ENCODE data around the gene GRM1. TPM values are rescaled to one million over a fixed set of nuclear protein-coding genes. Genes with fewer than 3 reads are reported as not detected.

GRM1 gene
- total RNA-seq, 1 donor from 2014 or later: not detected

DNA sequence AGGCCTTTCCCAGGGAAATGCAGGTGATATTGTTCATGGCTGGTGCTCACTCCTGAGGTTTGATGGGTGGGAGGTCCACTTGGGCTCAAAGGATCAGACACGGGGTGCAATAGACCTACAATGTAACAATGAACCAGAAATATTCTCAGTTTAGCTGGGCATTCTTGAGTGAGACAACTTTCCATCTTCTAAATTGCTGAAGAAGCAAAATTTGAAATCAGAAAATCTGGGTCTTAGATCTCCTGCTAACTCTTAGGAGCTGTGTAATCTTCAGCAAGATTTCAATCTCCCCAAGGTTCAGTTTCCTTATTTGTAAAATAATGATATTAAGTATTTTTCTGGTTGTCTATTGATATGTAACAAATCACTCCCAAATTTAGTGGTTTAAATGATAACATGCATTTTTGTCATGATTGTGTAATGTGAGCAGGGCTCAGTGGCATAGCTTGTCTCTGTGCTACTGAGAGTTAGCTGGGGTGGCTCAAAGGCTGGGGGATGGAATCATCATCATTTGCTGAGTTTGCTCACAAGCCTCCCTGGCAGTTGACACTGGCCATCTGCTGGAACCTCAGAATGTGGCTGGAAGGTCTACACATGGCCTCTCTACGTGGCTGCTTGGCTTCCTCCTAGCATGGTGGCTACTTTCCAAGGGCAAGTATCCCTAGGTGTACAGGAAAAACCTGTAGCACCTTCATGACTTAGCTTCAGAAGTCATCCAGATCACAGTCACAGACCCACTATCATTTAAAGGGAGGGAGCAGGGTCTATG lies 98.8 kb downstream of the GRM1 start:
- H3K9me3 Mint-ChIP-seq (ENCODE audit: unreplicated experiment): no peaks in the 10 kb centered on the region
- TF ChIP-seq, protein P1, sequence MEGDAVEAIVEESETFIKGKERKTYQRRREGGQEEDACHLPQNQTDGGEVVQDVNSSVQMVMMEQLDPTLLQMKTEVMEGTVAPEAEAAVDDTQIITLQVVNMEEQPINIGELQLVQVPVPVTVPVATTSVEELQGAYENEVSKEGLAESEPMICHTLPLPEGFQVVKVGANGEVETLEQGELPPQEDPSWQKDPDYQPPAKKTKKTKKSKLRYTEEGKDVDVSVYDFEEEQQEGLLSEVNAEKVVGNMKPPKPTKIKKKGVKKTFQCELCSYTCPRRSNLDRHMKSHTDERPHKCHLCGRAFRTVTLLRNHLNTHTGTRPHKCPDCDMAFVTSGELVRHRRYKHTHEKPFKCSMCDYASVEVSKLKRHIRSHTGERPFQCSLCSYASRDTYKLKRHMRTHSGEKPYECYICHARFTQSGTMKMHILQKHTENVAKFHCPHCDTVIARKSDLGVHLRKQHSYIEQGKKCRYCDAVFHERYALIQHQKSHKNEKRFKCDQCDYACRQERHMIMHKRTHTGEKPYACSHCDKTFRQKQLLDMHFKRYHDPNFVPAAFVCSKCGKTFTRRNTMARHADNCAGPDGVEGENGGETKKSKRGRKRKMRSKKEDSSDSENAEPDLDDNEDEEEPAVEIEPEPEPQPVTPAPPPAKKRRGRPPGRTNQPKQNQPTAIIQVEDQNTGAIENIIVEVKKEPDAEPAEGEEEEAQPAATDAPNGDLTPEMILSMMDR (IDR thresholded peaks at IDR 0.05): no peak
- no peak for DNase-seq (ENCODE audit: extremely low spot score, unreplicated experiment)
- no peak overlapping the region for H3K4me3 Mint-ChIP-seq (ENCODE audit: unreplicated experiment)
- no peaks in the 10 kb centered on the region for H3K36me3 Mint-ChIP-seq (ENCODE audit: unreplicated experiment)
- H3K27me3 Mint-ChIP-seq (ENCODE audit: unreplicated experiment): peaks cover 3% of the 10 kb centered on the region
- no peaks in the 10 kb centered on the region for H3K4me1 Mint-ChIP-seq (ENCODE audit: unreplicated experiment)
- H3K27ac Mint-ChIP-seq (ENCODE audit: unreplicated experiment): no peak overlapping the region

DNA sequence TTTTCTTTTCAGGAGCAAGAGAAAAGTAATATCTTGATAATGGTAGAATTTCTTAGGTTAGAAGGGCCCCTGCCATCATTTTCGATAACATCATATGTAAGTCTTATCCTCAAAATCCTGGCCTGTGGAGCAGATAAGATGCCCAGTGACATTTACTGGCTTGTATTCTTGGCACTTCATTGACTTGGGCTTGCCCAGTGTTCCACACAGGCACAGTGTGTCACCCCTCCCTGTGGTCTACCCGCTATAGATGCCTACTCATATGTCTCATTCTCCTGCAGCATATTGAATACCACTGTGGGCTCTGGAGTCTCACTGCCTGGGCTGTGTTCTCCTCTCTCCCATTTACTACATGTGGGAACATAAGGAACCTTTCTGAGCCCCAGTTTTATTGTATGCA lies 105.0 kb downstream of the GRM1 start:
- TF ChIP-seq, protein P1 (IDR thresholded peaks at IDR 0.05): no peak
- no peaks in the 10 kb centered on the region for H3K36me3 Mint-ChIP-seq (ENCODE audit: unreplicated experiment)
- no peak for DNase-seq (ENCODE audit: extremely low spot score, unreplicated experiment)
- no peaks in the 10 kb centered on the region for H3K27me3 Mint-ChIP-seq (ENCODE audit: unreplicated experiment)
- H3K9me3 Mint-ChIP-seq (ENCODE audit: unreplicated experiment): no peaks in the 10 kb centered on the region
- H3K27ac Mint-ChIP-seq (ENCODE audit: unreplicated experiment): no peak overlapping the region
- no peaks in the 10 kb centered on the region for H3K4me1 Mint-ChIP-seq (ENCODE audit: unreplicated experiment)
- H3K4me3 Mint-ChIP-seq (ENCODE audit: unreplicated experiment): no peak overlapping the region

DNA sequence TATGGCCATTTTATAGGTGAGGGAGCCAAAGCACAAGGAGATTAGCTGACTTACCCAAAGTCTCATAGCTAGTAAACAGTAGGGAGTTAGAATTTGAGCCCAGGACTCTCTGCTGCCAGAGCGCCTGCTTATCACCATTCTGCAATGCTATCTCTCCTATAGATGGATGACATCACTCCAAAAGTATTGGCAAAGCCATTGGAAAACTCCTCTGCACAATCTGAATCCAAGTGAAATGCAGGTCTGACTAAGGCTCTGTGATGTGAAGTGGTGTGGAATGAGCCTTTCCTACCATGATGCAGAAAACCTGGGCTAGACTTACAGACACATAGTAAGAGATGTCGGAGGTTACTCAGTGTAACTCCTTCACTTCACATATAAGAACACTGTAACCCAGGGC lies 106.3 kb downstream of the GRM1 start:
- DNase-seq (ENCODE audit: extremely low spot score, unreplicated experiment): no peak
- Mint-ChIP-seq H3K36me3 (ENCODE audit: unreplicated experiment) (no peaks in the 10 kb centered on the region), H3K4me3 (ENCODE audit: unreplicated experiment) (no peak overlapping the region), H3K27ac (ENCODE audit: unreplicated experiment) (no peak overlapping the region), H3K4me1 (ENCODE audit: unreplicated experiment) (no peaks in the 10 kb centered on the region), H3K9me3 (ENCODE audit: unreplicated experiment) (no peaks in the 10 kb centered on the region), H3K27me3 (ENCODE audit: unreplicated experiment) (no peaks in the 10 kb centered on the region)
- TF ChIP-seq, protein P1 (IDR thresholded peaks at IDR 0.05): no peak

DNA sequence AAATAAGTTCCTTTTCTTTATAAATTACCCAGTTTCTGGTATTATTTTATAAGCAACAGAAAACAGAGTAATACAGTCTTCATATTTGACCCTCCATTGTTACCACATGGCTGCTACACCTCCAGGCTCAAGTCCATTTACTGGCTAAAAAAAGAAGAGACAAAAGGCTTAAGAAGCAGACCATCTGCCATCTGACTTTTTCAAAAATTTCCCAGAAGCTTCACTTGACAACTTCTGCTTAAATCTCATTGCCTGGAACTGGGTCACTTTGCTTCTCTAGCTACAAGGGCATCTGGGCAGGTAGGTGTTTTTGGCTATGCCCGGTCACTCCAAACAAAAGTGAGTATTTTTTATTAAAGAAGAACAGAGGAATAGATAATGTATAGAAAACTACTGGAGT lies 118.0 kb downstream of the GRM1 start:
- Mint-ChIP-seq H3K27me3 (ENCODE audit: unreplicated experiment) (no peaks in the 10 kb centered on the region), H3K36me3 (ENCODE audit: unreplicated experiment) (no peaks in the 10 kb centered on the region), H3K9me3 (ENCODE audit: unreplicated experiment) (no peaks in the 10 kb centered on the region), H3K4me1 (ENCODE audit: unreplicated experiment) (no peaks in the 10 kb centered on the region), H3K27ac (ENCODE audit: unreplicated experiment) (no peak overlapping the region), H3K4me3 (ENCODE audit: unreplicated experiment) (no peak overlapping the region)
- DNase-seq (ENCODE audit: extremely low spot score, unreplicated experiment): no peak
- TF ChIP-seq, protein P1 (IDR thresholded peaks at IDR 0.05): no peak

- no peaks in the 10 kb centered on the region for H3K9me3 Mint-ChIP-seq (ENCODE audit: unreplicated experiment)
- no peak overlapping the region for H3K27ac Mint-ChIP-seq (ENCODE audit: unreplicated experiment)
- no peaks in the 10 kb centered on the region for H3K4me1 Mint-ChIP-seq (ENCODE audit: unreplicated experiment)
- no peaks in the 10 kb centered on the region for H3K36me3 Mint-ChIP-seq (ENCODE audit: unreplicated experiment)
- TF ChIP-seq, protein P1 (IDR thresholded peaks at IDR 0.05): no peak
- no peak for DNase-seq (ENCODE audit: extremely low spot score, unreplicated experiment)
- no peak overlapping the region for H3K4me3 Mint-ChIP-seq (ENCODE audit: unreplicated experiment)
- H3K27me3 Mint-ChIP-seq (ENCODE audit: unreplicated experiment): peaks cover 3% of the 10 kb centered on the region
Observed at GRCh38 chr6:146149770-146150169, 120.9 kb downstream of the GRM1 start.
